Panc1 (cell line): ENCODE results near the gene NCAPG2. TPM values are rescaled to one million over a fixed set of nuclear protein-coding genes. Genes with fewer than 3 reads are reported as not detected.

Experiments used
- ATAC-seq: fragments of 200-7000 bp; cut with Tn5 transposase; 2 replicates; pipeline ENCODE4 v1.9.1; 2020; ENCODE audit warnings: mild to moderate bottlenecking, moderate library complexity
- BruUV-seq: library from RNA; stranded (reverse); fragments of 400-500 nt; replicated peaks from 2 replicates; lab custom pipeline; 2021; lab: Mats Ljungman, UMichigan
- CTCF ChIA-PET: fragments of 300-600 bp; sonication (Branson Sonifier 250); formaldehyde crosslinking; loops from one replicate; lab custom pipeline; 2022; ENCODE audit warnings: antibody characterized with exemption; lab: Charles Lee
- POLR2A ChIA-PET: fragments of 300-600 bp; sonication (Branson Sonifier 250); formaldehyde crosslinking; loops from one replicate; lab custom pipeline; 2022; ENCODE audit warnings: antibody characterized with exemption; lab: Charles Lee
- DNase-seq: peaks from one replicate; pipeline ENCODE4 v3.0.0-alpha.2; 2010; ENCODE audit warnings: low read depth, low spot score
- H3K27ac ChIP-seq: 2 replicates; pipeline ENCODE4 v1.5.1; 2011; ENCODE audit warnings: mild to moderate bottlenecking, low read length, inconsistent platforms
- H3K27me3 ChIP-seq: fragments of 200-500 bp; sonication (Bioruptor generic); 2 replicates; pipeline ENCODE4 v1.6.0; 2014; ENCODE audit warnings: low read length, inconsistent platforms; ENCODE audit not compliant: control insufficient read depth, insufficient read depth
- H3K36me3 ChIP-seq: fragments of 200-500 bp; sonication (Bioruptor generic); 2 replicates; pipeline ENCODE4 v1.5.1; 2014; ENCODE audit warnings: inconsistent platforms, mild to moderate bottlenecking, low read length, moderate library complexity; ENCODE audit not compliant: control insufficient read depth, insufficient read depth
- H3K4me1 ChIP-seq: 2 replicates; pipeline ENCODE4 v1.5.1; 2011; ENCODE audit warnings: inconsistent platforms, mild to moderate bottlenecking, low read length, moderate library complexity; ENCODE audit not compliant: control insufficient read depth, insufficient read depth
- H3K4me3 ChIP-seq, 2 experiments: 2 replicates each; pipeline ENCODE4 v1.5.1; 2011 to 2012; ENCODE audit warnings: low read depth in 2 of 2, low read length in 2 of 2, mild to moderate bottlenecking in 2 of 2, inconsistent platforms in 1 of 2, moderate library complexity in 1 of 2
- H3K9me3 ChIP-seq: fragments of 200-500 bp; sonication (Bioruptor generic); 2 replicates; pipeline ENCODE4 v1.5.1; 2014; ENCODE audit warnings: low read depth, mild to moderate bottlenecking, inconsistent platforms, low read length, moderate library complexity; ENCODE audit not compliant: control insufficient read depth, insufficient read depth
- CTCF ChIP-seq: fragments of 450-650 bp; IDR thresholded peaks from 2 replicates; pipeline ENCODE4 v1.5.1; 2017; ENCODE audit warnings: mild to moderate bottlenecking
- POLR2AphosphoS5 ChIP-seq: IDR thresholded peaks from 2 replicates; pipeline ENCODE4 v1.6.1; 2012; ENCODE audit warnings: mild to moderate bottlenecking, low read depth, low read length, moderate library complexity
- REST ChIP-seq, 2 experiments: IDR thresholded peaks; 2 replicates each; pipeline ENCODE4 v1.6.1; 2011 to 2012; ENCODE audit warnings: low read depth in 2 of 2, control low read depth in 1 of 2, low read length in 1 of 2, mild to moderate bottlenecking in 1 of 2, moderate library complexity in 1 of 2; ENCODE audit not compliant: insufficient read depth in 1 of 2
- SIN3A ChIP-seq: IDR thresholded peaks from 2 replicates; pipeline ENCODE4 v1.6.1; 2012; ENCODE audit warnings: low read depth, mild to moderate bottlenecking, low read length, moderate library complexity, borderline replicate concordance; ENCODE audit not compliant: insufficient read depth
- TCF7L2 ChIP-seq: IDR thresholded peaks from 2 replicates; pipeline ENCODE4 v1.6.1; 2011; ENCODE audit warnings: mild to moderate bottlenecking, low read depth, low read length, inconsistent platforms
- in situ Hi-C: cut with HindIII; loops from 2 replicates; pipeline ENCODE4 v1.10.0; 2016; ENCODE audit warnings: low sequenced_read_pairs, low pct_unique_long_range_greater_than_20kb
- intact Hi-C: fragments of 100-400 bp; cut with micrococcal nuclease; formaldehyde crosslinking; loops from one replicate; pipeline ENCODE4 v1.10.0; 2022; ENCODE audit not compliant: unreplicated experiment
- total RNA-seq: library from RNA; stranded (reverse); gene quantifications from one replicate; pipeline ENCODE4 v1.2.1, GENCODE V29; 2021; ENCODE audit not compliant: unreplicated experiment

Gene NCAPG2
- total RNA-seq, 1 experiment from 2014 or later = 81.4 TPM

GRCh38 chr7:158612546-158612945 is 92.1 kb downstream of the NCAPG2 start:
- Histone ChIP-seq H3K4me3 (no peak overlapping the region), H3K36me3 (no peaks in the 10 kb centered on the region), H3K27ac (no peak overlapping the region), H3K27me3 (no peaks in the 10 kb centered on the region), H3K9me3 (no peaks in the 10 kb centered on the region), H3K4me1 (no peaks in the 10 kb centered on the region)
- POLR2A ChIA-PET = no interaction called here
- intact Hi-C loops (no loop called here), in situ Hi-C loops (no loop called here)
- TF ChIP-seq TCF7L2 = no peak
- no peak for TF ChIP-seq REST (IDR thresholded peaks at IDR 0.05; ENCODE audit: insufficient read depth in 1 of 2, low read depth in 2 of 2, low read length in 1 of 2)
- TF ChIP-seq CTCF = no peak
- no peak for TF ChIP-seq SIN3A
- no peak for TF ChIP-seq POLR2AphosphoS5
- BruUV-seq = no TSS peak
- CTCF ChIA-PET = no interaction called here
- no peak for ATAC-seq
- no peak for DNase-seq

- CTCF ChIA-PET = no interaction called here
These were observed 93.1 kb downstream of the NCAPG2 start for GRCh38 chr7:158611541-158611940.

More at GRCh38 chr7:158611541-158611940, 93.1 kb downstream of the NCAPG2 start:
- DNase-seq (no peak), ATAC-seq (no peak)
- TF ChIP-seq REST (IDR thresholded peaks at IDR 0.05; ENCODE audit: insufficient read depth in 1 of 2, low read depth in 2 of 2, low read length in 1 of 2) (no peak), CTCF (no peak), TCF7L2 (no peak), POLR2AphosphoS5 (no peak), SIN3A (no peak)
- Histone ChIP-seq H3K4me3 (no peak overlapping the region), H3K36me3 (no peaks in the 10 kb centered on the region), H3K4me1 (no peaks in the 10 kb centered on the region), H3K9me3 (no peaks in the 10 kb centered on the region), H3K27me3 (no peaks in the 10 kb centered on the region), H3K27ac (no peak overlapping the region)
- POLR2A ChIA-PET = interaction anchor here (0.6 kb wide), 1 partner anchor 42 kb away, joined by 9 read pairs; no protein-coding TSS in a partner anchor
- in situ Hi-C loops = no loop called here
- intact Hi-C loops = no loop called here
- BruUV-seq = no TSS peak
